ENCODE results near the gene MYCBP.

The MYCBP gene

GRCh38 chr1:38834221-38834782 lies 38.8 kb downstream of the MYCBP start:
- Histone ChIP-seq H3K36me3 (no peaks in the 10 kb centered on the region), H3K4me3 (ENCODE audit: low read depth, low read length) (no peak overlapping the region), H3K27me3 (no peaks in the 10 kb centered on the region), H3K4me1 (no peaks in the 10 kb centered on the region), H3K9me3 (no peaks in the 10 kb centered on the region)
- DNase-seq = no peak
- no peak for TF ChIP-seq CTCF (IDR thresholded peaks at IDR 0.05; ENCODE audit: low read depth, low read length)

- no peak for DNase-seq
- no peak for TF ChIP-seq CTCF (IDR thresholded peaks at IDR 0.05; ENCODE audit: low read depth, low read length)
- Histone ChIP-seq H3K36me3 (no peaks in the 10 kb centered on the region), H3K4me3 (ENCODE audit: low read depth, low read length) (no peak overlapping the region), H3K9me3 (no peaks in the 10 kb centered on the region), H3K4me1 (no peaks in the 10 kb centered on the region), H3K27me3 (no peaks in the 10 kb centered on the region)
Observed at GRCh38 chr1:38833146-38833545, 40.0 kb downstream of the MYCBP start.

GRCh38 chr1:38832370-38832734 lies 40.8 kb downstream of the MYCBP start:
- no peaks in the 10 kb centered on the region for H3K9me3 ChIP-seq
- no peak overlapping the region for H3K4me3 ChIP-seq (ENCODE audit: low read depth, low read length)
- no peaks in the 10 kb centered on the region for H3K27me3 ChIP-seq
- TF ChIP-seq CTCF (IDR thresholded peaks at IDR 0.05; ENCODE audit: low read depth, low read length) = no peak
- no peaks in the 10 kb centered on the region for H3K4me1 ChIP-seq
- no peaks in the 10 kb centered on the region for H3K36me3 ChIP-seq
- no peak for DNase-seq

GRCh38 chr1:38831731-38832369 lies 41.3 kb downstream of the MYCBP start:
- Histone ChIP-seq H3K4me3 (ENCODE audit: low read depth, low read length) (no peak overlapping the region), H3K27me3 (no peaks in the 10 kb centered on the region), H3K36me3 (no peaks in the 10 kb centered on the region), H3K4me1 (no peaks in the 10 kb centered on the region), H3K9me3 (no peaks in the 10 kb centered on the region)
- TF ChIP-seq CTCF (IDR thresholded peaks at IDR 0.05; ENCODE audit: low read depth, low read length) = no peak
- no peak for DNase-seq

- no peaks in the 10 kb centered on the region for H3K36me3 ChIP-seq
- no peaks in the 10 kb centered on the region for H3K27me3 ChIP-seq
- no peak for DNase-seq
- no peaks in the 10 kb centered on the region for H3K4me1 ChIP-seq
- no peak for TF ChIP-seq CTCF (IDR thresholded peaks at IDR 0.05; ENCODE audit: low read depth, low read length)
- H3K9me3 ChIP-seq = no peaks in the 10 kb centered on the region
- H3K4me3 ChIP-seq (ENCODE audit: low read depth, low read length) = no peak overlapping the region
Observed at GRCh38 chr1:38829368-38829767, 43.8 kb downstream of the MYCBP start.

- H3K27me3 ChIP-seq = no peaks in the 10 kb centered on the region
- no peak for DNase-seq
- no peaks in the 10 kb centered on the region for H3K36me3 ChIP-seq
- H3K4me1 ChIP-seq = no peaks in the 10 kb centered on the region
- no peak for TF ChIP-seq CTCF (IDR thresholded peaks at IDR 0.05; ENCODE audit: low read depth, low read length)
- no peaks in the 10 kb centered on the region for H3K9me3 ChIP-seq
- H3K4me3 ChIP-seq (ENCODE audit: low read depth, low read length) = no peak overlapping the region
Observed at GRCh38 chr1:38827318-38827717, 45.8 kb downstream of the MYCBP start.

All from BE2C (cell line).